Measurements from ENCODE around the gene CPEB3.

CPEB3 gene

DNA sequence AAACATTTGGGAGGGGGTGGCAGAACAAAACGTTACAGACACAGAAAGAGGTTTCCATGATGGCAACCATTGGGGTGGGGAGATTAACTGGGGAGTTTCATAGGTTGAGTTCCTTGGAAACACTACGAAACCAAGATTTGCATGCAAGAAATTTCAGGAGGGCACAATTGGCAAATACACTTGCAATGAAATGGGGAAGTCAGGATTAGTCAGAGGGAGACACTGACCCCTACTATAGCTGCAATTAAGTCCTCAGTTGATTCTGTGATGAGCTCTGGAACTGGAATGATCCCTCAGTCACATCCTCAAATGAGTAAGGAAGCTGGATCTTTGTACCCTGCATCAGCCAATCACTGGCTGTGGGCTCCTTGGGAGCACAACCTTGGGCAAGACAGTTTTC, 22.1 kb downstream of the CPEB3 start:
- in situ Hi-C loops (cut with MboI; ENCODE audit: low sequenced_read_pairs): no loop called here

DNA sequence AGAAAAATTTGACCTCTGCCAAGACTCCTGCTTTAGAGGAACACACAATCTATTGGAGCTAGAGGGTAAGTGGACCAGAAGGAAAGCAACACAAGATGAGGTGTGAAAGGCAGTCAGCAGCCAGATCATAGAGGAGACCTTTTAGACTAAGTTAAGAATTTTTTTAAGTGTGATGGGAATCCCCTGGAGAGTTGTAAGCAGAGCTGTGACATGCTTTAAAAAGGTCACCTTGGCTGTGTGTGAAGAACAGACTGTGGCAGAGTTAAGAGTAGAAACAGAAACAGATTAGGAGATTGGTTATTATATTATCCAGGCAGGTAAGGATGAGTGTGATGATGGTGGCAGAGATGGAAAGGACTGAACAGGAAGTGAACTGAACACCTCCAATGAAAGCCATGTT, 23.5 kb downstream of the CPEB3 start:
- in situ Hi-C loops (cut with MboI; ENCODE audit: low sequenced_read_pairs): no loop called here

DNA sequence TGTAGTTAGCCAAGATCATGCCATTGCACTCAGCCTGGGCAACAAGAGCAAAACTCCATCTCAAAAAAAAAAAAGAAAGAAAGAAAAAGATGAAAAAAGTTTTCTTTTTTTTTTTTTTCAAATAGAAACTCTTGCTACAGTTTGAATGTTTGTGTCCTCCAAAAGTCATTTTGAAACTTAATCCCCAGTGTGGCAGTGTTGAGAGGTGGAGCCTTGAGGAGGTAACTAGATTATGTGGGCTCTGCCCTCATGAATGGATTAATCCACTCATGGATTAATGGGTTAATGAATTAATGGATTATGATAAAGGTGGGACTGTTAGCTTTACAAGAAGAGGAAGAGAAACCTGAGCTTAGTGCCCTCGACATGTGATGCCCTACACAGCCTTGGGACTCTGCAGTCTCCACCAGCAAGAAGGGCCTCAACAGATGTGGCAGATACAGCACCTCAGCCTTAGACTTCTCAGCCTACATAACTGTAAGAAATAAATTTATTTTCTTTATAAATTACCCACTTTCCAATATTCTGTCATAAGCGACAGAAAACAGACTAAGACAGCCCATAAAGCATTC, 25.1 kb downstream of the CPEB3 start:
- in situ Hi-C loops (cut with MboI; ENCODE audit: low sequenced_read_pairs): no loop called here

DNA sequence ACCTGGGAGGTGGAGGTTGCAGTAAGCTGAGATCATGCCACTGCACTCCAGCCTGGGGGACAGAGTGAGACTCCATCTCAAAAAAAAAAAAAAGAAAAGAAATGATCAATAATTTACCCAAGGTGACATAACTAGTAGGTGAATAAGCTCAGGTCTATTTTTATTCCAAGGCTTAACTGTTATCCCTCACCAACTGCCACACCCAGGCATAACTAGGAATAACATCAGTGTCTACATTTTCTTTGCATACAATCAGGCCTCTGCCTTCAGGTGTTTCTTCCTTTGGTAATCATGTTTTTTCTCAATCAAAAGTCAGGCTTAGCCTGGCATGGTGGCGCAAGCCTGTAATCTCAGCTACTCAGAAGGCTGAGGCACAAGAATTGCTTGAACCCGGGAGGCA, 26.6 kb downstream of the CPEB3 start:
- in situ Hi-C loops (cut with MboI; ENCODE audit: low sequenced_read_pairs): no loop called here

DNA sequence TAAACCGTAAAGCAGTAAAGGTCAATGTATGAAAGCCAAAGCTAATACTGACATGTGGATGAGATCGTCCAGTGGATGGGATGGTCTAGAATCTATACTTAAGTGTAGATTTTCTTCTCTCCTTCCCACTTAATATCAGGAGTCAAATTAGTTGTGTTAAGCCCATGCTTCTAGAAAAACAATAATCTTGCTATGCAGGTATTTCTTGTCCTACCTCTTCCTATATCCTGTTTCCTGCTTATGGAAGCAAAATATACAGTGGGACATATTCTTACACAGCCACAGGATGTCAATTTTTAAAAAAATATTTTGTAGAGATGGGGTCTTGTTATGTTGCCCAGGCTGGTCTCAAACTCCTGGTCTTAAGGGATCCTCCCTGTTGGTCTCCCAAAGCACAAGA, 27.5 kb downstream of the CPEB3 start:
- in situ Hi-C loops (cut with MboI; ENCODE audit: low sequenced_read_pairs): no loop called here

DNA sequence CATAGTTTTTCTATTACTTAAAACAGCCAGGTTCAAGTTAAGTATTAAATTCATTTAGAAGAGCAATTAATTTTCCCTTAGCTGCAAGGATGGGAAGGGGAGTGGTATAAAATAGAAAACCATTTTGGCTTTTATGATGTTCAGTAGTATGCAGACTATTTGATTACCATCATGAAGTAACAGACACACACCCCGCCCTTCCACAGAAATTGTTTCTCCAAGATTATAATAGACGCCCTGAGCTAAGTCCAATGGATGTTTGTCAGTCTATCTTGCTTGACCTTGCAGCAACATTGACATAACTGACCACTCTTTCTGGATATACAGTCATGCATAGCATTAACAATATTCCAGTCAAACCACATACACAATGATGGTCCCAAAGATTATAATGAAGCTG, 42.3 kb downstream of the CPEB3 start:
- in situ Hi-C loops (cut with MboI; ENCODE audit: low sequenced_read_pairs): no loop called here

DNA sequence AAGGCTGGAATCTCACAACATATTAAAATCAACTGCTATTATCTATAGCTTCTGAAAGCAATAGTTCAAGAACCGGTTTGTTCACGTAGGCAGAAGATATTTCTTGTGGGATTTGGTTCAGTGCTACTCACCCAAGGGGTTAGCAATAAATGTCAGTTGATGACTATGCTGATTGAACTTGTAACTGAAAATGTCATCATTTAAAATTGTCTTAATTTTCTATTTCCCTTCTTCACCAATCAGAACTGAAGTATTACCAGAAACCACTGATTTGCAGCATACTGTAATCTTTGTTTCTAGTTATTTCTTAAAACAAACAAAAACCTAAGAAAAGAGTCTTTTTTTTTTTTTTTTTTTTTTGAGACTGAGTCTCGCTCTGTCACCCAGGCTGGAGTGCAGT, 46.1 kb downstream of the CPEB3 start:
- in situ Hi-C loops (cut with MboI; ENCODE audit: low sequenced_read_pairs): no loop called here

DNA sequence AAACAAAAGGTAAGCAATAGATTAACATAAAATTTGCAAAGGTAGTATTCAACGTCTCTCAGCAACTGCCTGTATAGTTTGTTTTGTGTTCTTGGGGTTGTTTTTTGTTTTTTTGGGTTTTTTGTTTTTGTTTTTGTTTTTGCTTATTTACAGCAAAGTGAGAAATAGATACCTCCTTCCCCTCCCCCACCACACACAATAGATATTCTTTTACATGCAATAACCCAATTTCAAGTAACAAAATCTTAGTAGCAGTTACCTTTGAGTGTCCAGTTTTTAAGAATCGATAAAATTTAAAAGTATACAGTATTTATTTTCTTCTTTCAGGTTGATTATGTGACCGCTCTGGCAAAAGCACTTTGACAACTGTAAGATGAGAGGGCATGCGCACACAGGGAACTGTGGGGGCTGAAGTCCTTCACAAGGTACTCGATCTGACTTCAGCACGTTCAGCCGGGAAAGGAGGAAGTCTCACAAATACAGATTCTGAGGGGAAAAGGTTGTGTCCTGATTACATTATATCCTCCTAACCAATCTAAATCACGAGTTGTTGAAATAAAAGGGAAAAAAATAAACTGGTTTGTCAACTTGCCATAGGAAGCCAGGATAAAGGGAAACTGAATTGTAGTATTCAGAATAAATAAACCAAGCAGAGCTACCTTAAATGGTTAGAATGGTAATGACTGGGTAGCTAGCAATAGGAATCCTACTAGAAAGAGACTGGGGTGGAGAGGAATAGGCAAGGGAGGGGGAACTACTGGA, 47.8 kb downstream of the CPEB3 start:
- in situ Hi-C loops (cut with MboI; ENCODE audit: low sequenced_read_pairs): no loop called here

DNA sequence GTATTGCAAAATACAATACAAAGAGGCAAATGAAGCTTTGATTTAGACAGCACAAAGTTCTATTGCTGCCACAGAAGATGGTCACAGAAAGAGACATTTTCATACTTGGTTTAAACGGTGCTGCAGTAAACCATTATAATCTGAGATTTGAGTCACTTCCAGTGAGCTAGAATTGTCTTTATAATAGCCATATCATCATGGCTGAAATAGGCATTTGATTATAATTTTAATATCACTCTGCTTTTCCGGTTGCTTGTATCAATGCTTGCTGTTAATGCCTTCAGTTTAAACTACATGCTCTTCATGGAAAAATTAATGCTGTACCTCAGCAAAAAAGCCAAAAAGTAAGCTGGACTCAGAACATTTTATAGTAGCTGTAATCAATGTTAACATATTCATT, 48.5 kb downstream of the CPEB3 start:
- in situ Hi-C loops (cut with MboI; ENCODE audit: low sequenced_read_pairs): no loop called here

DNA sequence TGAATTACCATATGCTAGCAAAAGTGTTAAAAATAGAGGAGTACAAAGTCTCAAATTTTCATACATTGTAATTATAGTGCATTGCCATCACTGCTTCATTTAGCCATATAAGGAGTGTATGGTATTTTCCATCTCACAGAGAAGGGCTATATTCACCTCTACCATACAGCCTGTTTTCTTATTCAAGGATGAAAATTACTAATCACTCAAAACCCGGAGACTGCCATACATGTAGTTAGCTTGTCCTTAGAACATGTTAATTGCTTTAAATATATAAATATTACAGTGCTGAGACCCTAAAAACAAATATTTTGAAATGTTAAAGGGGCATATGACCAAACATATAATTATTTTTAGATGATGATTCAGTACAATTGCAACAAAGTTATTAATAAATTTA, 49.4 kb downstream of the CPEB3 start:
- in situ Hi-C loops (cut with MboI; ENCODE audit: low sequenced_read_pairs): no loop called here

DNA sequence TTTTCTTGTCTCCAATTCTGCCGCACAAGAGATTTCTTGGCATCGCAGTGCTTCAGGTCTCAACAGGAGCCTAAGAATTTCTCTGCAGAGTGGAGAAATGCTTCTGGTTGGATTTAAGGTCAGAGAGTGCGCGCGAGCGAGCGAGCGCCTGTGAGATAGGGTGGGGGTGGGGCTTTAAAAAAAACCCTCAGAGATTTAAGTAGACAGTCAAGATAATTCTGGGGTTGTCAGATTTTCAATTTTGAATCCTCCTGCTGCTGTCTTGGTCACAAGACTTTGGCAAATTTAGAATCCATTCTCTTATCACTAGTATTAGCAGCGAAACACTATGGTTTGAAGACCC, 49.7 kb downstream of the CPEB3 start:
- in situ Hi-C loops (cut with MboI; ENCODE audit: low sequenced_read_pairs): no loop called here

DNA sequence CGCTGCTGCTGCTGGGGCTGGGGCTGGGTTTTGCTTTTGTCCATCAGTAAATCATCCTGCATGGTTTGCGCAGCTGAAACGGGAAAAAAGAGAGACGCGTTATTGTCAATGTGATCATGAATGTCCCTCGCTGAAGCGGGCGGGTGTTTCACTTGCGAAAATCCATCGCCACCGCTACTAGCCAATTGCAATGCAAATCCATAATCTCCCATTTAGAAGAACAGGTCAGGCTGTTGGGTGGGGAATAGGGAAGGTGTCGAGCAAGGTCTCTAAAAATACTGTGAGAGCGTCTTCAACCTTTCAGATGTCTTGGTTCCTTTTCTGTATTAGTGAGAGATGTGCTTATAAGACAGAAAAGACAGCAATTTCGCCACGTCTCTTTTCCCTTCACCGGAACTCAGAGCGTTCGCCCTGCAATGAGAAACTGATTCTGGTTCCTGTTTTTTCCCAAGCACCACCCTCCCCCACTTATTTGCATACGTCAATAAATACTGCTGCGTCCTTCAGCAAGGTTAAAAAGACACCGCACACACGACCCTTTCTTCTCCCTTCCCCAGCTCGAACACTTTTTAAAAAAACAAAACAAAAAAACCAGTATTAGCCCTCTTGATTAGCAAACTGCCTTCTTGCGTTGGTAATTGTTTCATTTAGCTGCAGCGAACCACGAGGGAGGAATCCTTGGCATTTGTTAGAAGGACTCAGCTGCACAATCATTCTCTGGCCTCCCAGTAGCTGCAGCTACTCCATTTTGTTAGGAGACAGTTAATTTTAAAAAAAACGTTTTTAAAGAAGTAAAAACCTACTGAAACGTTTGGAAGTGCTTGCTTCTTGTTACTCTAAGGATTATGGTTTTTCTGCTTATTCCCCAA, 50.4 kb downstream of the CPEB3 start:
- in situ Hi-C loops (cut with MboI; ENCODE audit: low sequenced_read_pairs): no loop called here

DNA sequence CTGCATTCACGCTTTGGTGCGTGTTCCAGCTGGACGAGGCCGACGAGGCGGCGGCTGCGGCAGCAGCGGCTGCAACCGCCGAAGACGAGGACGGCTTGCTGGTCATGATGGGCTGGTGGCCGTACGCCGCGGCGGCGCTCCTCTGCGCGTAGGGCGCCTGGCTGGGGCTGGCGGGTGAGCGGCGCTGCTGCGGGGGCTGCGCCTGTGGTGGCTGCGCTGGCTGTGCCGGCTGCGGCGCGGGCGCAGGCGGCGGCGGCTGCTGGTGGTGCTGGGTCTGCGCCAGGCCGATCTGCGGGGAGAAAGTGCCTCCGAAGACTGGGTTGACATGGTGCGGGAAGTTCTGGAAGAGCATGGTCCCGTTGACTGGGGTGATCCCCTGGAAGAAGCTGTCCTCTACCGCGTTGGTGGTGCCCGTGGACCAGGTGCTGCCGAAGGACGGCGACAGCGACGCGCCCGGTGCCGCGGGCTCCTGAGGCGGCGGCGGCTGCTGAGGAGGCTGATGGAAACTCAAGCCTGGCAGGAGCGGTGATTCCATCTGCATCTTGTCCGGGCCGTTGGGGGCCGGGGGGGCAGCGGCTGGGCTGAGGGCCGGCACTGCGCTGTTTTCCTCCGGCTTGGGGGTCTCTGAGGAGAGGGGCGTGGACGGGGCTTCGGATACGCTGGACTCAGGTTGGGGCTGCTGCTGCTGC, 51.1 kb downstream of the CPEB3 start:
- in situ Hi-C loops (cut with MboI; ENCODE audit: low sequenced_read_pairs): no loop called here

DNA sequence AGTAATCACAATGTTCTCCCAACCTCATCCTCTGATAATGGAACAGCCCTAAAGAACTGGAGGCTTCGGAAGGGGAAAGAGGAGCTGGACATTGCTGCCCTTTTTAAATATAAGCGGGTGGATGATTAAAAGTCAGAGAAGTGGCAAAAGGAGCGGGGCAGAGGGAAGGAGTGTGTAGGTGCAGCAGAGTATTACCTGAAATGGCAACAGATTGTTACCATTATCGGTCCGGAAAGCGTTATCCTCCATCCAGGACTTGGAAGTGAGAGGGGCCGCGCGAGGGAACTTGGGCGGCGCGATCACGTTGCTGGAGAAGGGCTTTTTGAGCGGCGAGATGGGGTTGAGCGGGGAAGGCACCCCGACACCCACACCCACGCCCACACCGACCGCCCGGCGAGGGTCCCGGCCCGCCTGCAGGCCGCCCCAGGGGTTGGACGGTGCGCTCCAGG, 51.7 kb downstream of the CPEB3 start:
- in situ Hi-C loops (cut with MboI; ENCODE audit: low sequenced_read_pairs): no loop called here

DNA sequence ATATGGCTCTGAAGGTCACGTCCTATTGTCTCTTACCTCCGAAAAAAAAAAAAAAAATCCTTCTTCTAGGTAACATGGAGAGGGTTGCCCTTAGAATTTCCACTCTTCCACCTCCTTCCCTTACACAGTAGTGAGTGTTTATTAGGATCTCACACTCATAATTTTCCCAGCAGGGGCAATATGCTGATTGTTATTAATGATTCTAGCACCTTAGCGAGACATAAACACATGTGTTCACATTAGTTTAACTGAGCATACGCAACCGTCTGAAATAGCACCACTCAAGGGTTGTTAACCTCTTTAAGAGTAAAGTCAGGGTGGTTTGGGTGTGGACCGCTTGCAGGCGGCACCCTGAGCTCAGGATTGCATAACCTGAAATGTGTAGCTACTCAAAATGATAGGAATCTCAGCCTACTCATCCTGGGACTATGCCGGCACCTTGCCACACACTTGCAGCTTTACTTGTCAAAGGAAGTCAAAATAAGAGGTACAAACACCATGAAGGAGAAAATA, 52.2 kb downstream of the CPEB3 start:
- in situ Hi-C loops (cut with MboI; ENCODE audit: low sequenced_read_pairs): no loop called here

DNA sequence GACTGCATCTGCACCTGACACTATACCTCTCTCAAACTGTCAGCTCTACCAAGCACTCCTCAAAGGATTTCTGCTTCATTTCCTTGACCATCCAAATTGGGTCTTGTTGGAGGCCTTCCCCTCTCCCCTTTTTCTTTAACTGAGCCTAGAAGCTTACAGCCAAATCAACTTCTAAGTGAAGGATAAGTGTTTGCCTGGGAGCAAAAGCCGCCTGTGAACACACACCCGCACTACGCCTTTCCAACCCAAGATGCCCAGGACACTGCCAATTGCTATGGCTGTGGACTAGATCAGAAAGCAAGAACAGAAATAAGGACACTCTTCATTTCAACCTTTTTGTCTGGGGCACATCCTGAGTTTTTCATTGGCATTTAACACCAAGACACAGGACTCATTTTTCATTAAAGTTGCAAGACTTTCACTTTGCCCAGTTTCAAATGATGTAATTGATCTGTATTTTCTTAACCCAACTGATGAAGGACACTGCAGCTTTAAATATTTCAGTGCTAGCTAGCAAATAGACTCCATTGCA, 52.8 kb downstream of the CPEB3 start:
- in situ Hi-C loops (cut with MboI; ENCODE audit: low sequenced_read_pairs): no loop called here

DNA sequence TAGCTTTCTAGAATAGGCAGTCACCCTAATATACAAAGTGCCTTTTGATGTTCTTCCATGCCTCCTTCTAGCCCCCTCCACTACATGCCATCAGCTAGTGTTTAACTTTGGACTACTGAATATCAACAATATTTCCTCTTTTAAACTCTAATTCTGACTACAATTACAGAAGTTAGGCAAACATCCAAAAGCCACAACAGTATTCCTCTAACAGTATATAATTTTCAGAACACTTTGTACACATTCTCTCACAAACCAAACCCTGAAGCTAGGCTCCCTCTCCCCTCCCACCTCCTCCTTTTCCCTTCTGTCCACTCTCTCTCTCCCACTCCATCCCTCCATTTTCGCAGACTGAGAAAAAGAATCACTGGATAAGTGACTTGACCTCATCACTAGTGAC, 59.7 kb downstream of the CPEB3 start:
- in situ Hi-C loops (cut with MboI; ENCODE audit: low sequenced_read_pairs): no loop called here

DNA sequence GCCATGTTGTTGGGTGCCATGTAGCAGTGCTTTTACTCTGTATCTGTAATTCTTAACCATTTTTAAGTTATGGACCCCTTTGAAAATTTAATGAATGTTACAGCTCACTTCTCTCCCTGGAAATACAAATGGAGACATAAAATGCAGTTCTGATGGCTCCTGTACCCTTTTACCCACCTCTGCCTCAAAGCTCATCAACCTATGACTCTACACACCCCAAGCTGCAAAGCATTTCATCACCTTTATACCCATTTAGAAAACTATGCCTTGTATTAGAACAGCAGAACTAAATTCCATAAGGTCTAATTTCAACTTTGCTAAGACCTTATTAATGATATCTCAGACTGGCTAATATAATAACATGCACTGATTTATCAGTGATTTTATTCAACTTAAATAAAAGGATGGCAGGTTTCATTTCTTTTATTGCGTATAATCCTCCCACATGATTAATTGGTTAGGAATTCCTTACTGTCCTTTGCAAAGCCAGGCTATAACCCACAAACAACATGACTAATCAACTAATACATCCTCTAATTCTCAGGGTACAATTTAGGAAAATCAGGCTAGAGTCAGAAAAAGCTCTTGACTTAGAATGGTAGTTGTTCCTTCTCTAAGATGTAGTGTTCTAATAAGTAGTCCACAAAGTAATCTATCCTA, 68.1 kb downstream of the CPEB3 start:
- in situ Hi-C loops (cut with MboI; ENCODE audit: low sequenced_read_pairs): no loop called here

DNA sequence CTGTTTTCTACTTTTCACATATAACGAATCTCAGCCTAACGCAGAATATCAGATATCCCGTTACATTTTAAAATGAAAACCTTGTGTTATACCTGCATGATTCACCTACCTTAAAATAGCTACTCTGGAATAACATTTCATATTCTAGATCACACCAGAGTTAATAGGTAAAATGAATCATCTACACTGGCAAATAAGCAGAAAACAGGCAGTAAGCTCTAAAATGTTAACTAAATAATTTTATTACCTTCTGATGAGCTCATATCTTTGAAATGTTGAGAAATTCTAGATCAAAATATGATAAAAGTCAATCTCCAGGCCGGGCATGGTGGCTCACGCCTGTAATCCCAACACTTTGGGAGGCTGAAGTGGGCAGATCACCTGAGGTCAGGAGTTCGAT, 71.3 kb downstream of the CPEB3 start:
- in situ Hi-C loops (cut with MboI; ENCODE audit: low sequenced_read_pairs): no loop called here

DNA sequence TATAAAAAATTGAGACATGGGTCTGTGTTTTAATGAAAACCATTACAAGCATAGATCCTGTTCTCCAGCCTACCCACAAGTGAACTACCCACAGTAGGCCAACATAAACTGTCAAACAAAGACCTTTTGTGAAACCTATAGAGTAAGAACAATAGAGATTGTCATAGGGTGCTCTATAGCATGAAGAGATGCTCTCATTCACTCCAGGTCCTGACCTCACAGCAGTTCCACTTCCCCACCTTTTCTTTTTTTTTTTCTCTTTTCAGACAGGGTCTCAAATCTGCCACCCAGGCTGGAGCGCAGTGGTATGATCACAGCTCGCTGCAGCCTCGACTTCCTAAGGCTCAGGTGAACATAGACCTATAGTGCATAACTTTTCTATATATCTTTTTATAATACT, 72.3 kb downstream of the CPEB3 start:
- in situ Hi-C loops (cut with MboI; ENCODE audit: low sequenced_read_pairs): no loop called here
